ENCODE results near the gene LEPROT.

The LEPROT gene

GRCh38 chr1:65425697-65426096 is 5.2 kb downstream of the LEPROT start:
- TF ChIP-seq CTCF (conservative IDR thresholded peaks at IDR 0.05; ENCODE audit: low read depth, low read length): no peak
- peak; percentile 83 for DNase-seq (ENCODE audit: low read depth)
- no peak overlapping the region for H3K4me3 ChIP-seq (ENCODE audit: low read depth, low read length)

- no peak overlapping the region for H3K4me3 ChIP-seq (ENCODE audit: low read depth, low read length)
- no peak for TF ChIP-seq CTCF (conservative IDR thresholded peaks at IDR 0.05; ENCODE audit: low read depth, low read length)
- no peak for DNase-seq (ENCODE audit: low read depth)
Measured at GRCh38 chr1:65429078-65429477, 8.6 kb downstream of the LEPROT start.

GRCh38 chr1:65429806-65430205 is 9.3 kb downstream of the LEPROT start:
- no peak overlapping the region for H3K4me3 ChIP-seq (ENCODE audit: low read depth, low read length)
- no peak for TF ChIP-seq CTCF (conservative IDR thresholded peaks at IDR 0.05; ENCODE audit: low read depth, low read length)
- DNase-seq (ENCODE audit: low read depth): peak; percentile 89

GRCh38 chr1:65431111-65431705 is 10.7 kb downstream of the LEPROT start:
- peak; percentile 59 for TF ChIP-seq CTCF (conservative IDR thresholded peaks at IDR 0.05; ENCODE audit: low read depth, low read length)
- H3K4me3 ChIP-seq (ENCODE audit: low read depth, low read length): no peak overlapping the region
- DNase-seq (ENCODE audit: low read depth): peak; percentile 78

- no peak overlapping the region for H3K4me3 ChIP-seq (ENCODE audit: low read depth, low read length)
- DNase-seq (ENCODE audit: low read depth): no peak
- no peak for TF ChIP-seq CTCF (conservative IDR thresholded peaks at IDR 0.05; ENCODE audit: low read depth, low read length)
Measured at GRCh38 chr1:65432918-65433317, 12.4 kb downstream of the LEPROT start.

- no peak overlapping the region for H3K4me3 ChIP-seq (ENCODE audit: low read depth, low read length)
- TF ChIP-seq CTCF (conservative IDR thresholded peaks at IDR 0.05; ENCODE audit: low read depth, low read length): no peak
- peak; percentile 11 for DNase-seq (ENCODE audit: low read depth)
Measured at GRCh38 chr1:65434255-65434654, 13.8 kb downstream of the LEPROT start.

- DNase-seq (ENCODE audit: low read depth): no peak
- no peak for TF ChIP-seq CTCF (conservative IDR thresholded peaks at IDR 0.05; ENCODE audit: low read depth, low read length)
- no peak overlapping the region for H3K4me3 ChIP-seq (ENCODE audit: low read depth, low read length)
Measured at GRCh38 chr1:65434760-65435159, 14.3 kb downstream of the LEPROT start.

Data from choroid plexus epithelial cell (primary cell).